ENCODE results near the gene BRCA2. TPM values are rescaled to one million over a fixed set of nuclear protein-coding genes. Genes with fewer than 3 reads are reported as not detected.

The BRCA2 gene
- total RNA-seq, 1 experiment from 2014 or later, result 11.9 TPM

DNA sequence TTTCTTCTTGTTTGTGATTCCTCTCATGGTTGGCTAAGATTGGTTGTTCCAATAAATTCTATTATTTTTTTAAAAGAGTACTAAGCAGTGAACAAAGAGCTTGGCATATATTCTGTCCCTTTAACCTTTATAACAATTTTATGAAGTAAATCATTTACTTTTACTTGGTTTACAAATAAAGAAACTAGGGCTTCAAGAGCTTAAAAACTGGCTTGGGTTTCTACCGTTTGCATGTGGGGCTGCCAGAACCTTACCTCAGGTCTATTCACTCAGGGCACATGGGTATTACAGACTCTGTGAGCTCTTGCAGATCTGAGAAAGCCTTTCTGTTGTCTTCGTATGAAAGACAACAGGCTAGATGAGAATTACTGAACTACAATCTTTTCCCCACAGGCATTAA is 99.3 kb downstream of the BRCA2 start:
- Mint-ChIP-seq H3K4me1 (ENCODE audit: insufficient read depth, unreplicated experiment) (peaks cover 3% of the 10 kb centered on the region), H3K27ac (ENCODE audit: low read depth, unreplicated experiment) (no peak overlapping the region), H3K4me3 (ENCODE audit: unreplicated experiment) (no peak overlapping the region), H3K27me3 (ENCODE audit: insufficient read depth, unreplicated experiment) (no peaks in the 10 kb centered on the region), H3K36me3 (ENCODE audit: insufficient read depth, unreplicated experiment) (no peaks in the 10 kb centered on the region), H3K9me3 (ENCODE audit: unreplicated experiment) (no peaks in the 10 kb centered on the region)
- BruUV-seq (replicated peaks), result no TSS peak
- intact Hi-C loops (cut with micrococcal nuclease), result no loop called here
- TF ChIP-seq, protein P1, sequence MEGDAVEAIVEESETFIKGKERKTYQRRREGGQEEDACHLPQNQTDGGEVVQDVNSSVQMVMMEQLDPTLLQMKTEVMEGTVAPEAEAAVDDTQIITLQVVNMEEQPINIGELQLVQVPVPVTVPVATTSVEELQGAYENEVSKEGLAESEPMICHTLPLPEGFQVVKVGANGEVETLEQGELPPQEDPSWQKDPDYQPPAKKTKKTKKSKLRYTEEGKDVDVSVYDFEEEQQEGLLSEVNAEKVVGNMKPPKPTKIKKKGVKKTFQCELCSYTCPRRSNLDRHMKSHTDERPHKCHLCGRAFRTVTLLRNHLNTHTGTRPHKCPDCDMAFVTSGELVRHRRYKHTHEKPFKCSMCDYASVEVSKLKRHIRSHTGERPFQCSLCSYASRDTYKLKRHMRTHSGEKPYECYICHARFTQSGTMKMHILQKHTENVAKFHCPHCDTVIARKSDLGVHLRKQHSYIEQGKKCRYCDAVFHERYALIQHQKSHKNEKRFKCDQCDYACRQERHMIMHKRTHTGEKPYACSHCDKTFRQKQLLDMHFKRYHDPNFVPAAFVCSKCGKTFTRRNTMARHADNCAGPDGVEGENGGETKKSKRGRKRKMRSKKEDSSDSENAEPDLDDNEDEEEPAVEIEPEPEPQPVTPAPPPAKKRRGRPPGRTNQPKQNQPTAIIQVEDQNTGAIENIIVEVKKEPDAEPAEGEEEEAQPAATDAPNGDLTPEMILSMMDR (IDR thresholded peaks at IDR 0.05; ENCODE audit: unreplicated experiment), result no peak
- no peak for DNase-seq (ENCODE audit: unreplicated experiment)
- ChIA-PET CTCF (interaction anchor here (0.7 to 1.1 kb wide), 2 partner anchors 34 to 168 kb away, joined by 3 read pairs; no protein-coding TSS in a partner anchor), POLR2A (interaction anchor here (1.1 kb wide), 1 partner anchor 12 kb away, joined by 3 read pairs; no protein-coding TSS in a partner anchor)

- intact Hi-C loops (cut with micrococcal nuclease), result no loop called here
- no peaks in the 10 kb centered on the region for H3K4me1 Mint-ChIP-seq (ENCODE audit: insufficient read depth, unreplicated experiment)
- ChIA-PET CTCF (interaction anchor here (0.7 to 1.1 kb wide), 2 partner anchors 34 to 168 kb away, joined by 3 read pairs; no protein-coding TSS in a partner anchor), POLR2A (interaction anchor here (1.1 kb wide), 1 partner anchor 13 kb away, joined by 3 read pairs; no protein-coding TSS in a partner anchor)
- no peaks in the 10 kb centered on the region for H3K27me3 Mint-ChIP-seq (ENCODE audit: insufficient read depth, unreplicated experiment)
- peak; percentile 28 for DNase-seq (ENCODE audit: unreplicated experiment)
- H3K4me3 Mint-ChIP-seq (ENCODE audit: unreplicated experiment), result no peak overlapping the region
- BruUV-seq (replicated peaks), result no TSS peak
- TF ChIP-seq, protein P1 (IDR thresholded peaks at IDR 0.05; ENCODE audit: unreplicated experiment), result peak; percentile 25
- no peaks in the 10 kb centered on the region for H3K9me3 Mint-ChIP-seq (ENCODE audit: unreplicated experiment)
- H3K27ac Mint-ChIP-seq (ENCODE audit: low read depth, unreplicated experiment), result no peak overlapping the region
- no peaks in the 10 kb centered on the region for H3K36me3 Mint-ChIP-seq (ENCODE audit: insufficient read depth, unreplicated experiment)
These were observed 99.7 kb downstream of the BRCA2 start for GRCh38 chr13:32415019-32415418.

DNA sequence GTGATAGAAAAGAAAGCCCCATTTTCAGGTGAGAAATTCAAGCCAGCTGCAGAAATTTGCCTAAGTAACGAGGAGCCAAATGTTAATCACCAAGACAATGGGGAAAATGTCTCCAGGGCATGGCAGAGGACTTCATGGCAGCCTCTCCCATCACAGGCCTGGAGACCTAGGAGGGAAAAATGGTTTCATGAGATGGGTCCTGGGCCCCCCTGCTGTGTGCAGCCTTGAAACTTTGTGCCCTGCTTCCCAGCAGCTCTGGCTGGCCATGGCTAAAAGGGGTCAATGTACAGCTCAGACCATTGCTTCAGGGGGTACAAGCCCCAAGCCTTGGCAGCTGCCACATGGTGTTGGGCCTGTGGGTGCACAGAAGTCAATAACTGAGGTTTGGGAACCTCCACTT is 102.7 kb downstream of the BRCA2 start:
- ChIA-PET POLR2A (interaction anchor here (0.9 to 1.0 kb wide), 2 partner anchors 59 to 120 kb away, joined by 3 to 4 read pairs; partner anchors contain the start of gene N4BP2L2), CTCF (no interaction called here)
- BruUV-seq (replicated peaks), result no TSS peak
- Mint-ChIP-seq H3K4me3 (ENCODE audit: unreplicated experiment) (no peak overlapping the region), H3K36me3 (ENCODE audit: insufficient read depth, unreplicated experiment) (no peaks in the 10 kb centered on the region), H3K27me3 (ENCODE audit: insufficient read depth, unreplicated experiment) (no peaks in the 10 kb centered on the region), H3K27ac (ENCODE audit: low read depth, unreplicated experiment) (no peak overlapping the region), H3K9me3 (ENCODE audit: unreplicated experiment) (no peaks in the 10 kb centered on the region), H3K4me1 (ENCODE audit: insufficient read depth, unreplicated experiment) (no peaks in the 10 kb centered on the region)
- TF ChIP-seq, protein P1 (IDR thresholded peaks at IDR 0.05; ENCODE audit: unreplicated experiment), result no peak
- intact Hi-C loops (cut with micrococcal nuclease), result no loop called here
- no peak for DNase-seq (ENCODE audit: unreplicated experiment)

DNA sequence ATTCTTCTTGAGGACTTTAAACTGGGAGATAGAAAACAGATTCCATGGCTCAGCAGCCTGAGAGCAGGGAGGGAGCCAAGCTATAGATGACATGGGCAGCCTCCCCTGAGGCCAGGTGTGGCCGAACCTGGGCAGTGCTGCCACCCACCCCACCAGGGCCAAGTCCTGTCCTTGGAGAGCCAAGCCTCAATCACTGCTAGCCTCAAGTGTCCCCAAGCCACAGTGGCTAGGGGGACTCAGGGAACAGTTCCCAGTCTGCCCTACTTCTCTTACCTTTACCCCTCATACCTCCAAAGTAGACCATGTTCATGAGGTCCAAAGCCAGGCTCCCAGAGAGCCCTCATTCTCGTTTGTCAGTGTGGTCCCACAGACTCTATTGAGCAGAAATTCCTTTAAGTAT is 104.6 kb downstream of the BRCA2 start:
- ChIA-PET POLR2A (no interaction called here), CTCF (interaction anchor here (0.6 kb wide), 1 partner anchor 12 kb away, joined by 4 read pairs; no protein-coding TSS in a partner anchor)
- Mint-ChIP-seq H3K27me3 (ENCODE audit: insufficient read depth, unreplicated experiment) (no peaks in the 10 kb centered on the region), H3K27ac (ENCODE audit: low read depth, unreplicated experiment) (no peak overlapping the region), H3K4me3 (ENCODE audit: unreplicated experiment) (no peak overlapping the region), H3K36me3 (ENCODE audit: insufficient read depth, unreplicated experiment) (peaks cover 9% of the 10 kb centered on the region), H3K9me3 (ENCODE audit: unreplicated experiment) (no peaks in the 10 kb centered on the region), H3K4me1 (ENCODE audit: insufficient read depth, unreplicated experiment) (no peaks in the 10 kb centered on the region)
- intact Hi-C loops (cut with micrococcal nuclease), result no loop called here
- BruUV-seq (replicated peaks), result no TSS peak
- no peak for DNase-seq (ENCODE audit: unreplicated experiment)
- TF ChIP-seq, protein P1 (IDR thresholded peaks at IDR 0.05; ENCODE audit: unreplicated experiment), result no peak

Measured in MCF 10A (cell line).